Panc1 (cell line): ENCODE results near the gene NAT16. TPM values are rescaled to one million over a fixed set of nuclear protein-coding genes. Genes with fewer than 3 reads are reported as not detected.

Experiments used
- ATAC-seq: fragments of 200-7000 bp; cut with Tn5 transposase; 2 replicates; pipeline ENCODE4 v1.9.1; 2020; ENCODE audit warnings: mild to moderate bottlenecking, moderate library complexity
- BruUV-seq: library from RNA; stranded (reverse); fragments of 400-500 nt; replicated peaks from 2 replicates; lab custom pipeline; 2021; lab: Mats Ljungman, UMichigan
- CTCF ChIA-PET: fragments of 300-600 bp; sonication (Branson Sonifier 250); formaldehyde crosslinking; loops from one replicate; lab custom pipeline; 2022; ENCODE audit warnings: antibody characterized with exemption; lab: Charles Lee
- POLR2A ChIA-PET: fragments of 300-600 bp; sonication (Branson Sonifier 250); formaldehyde crosslinking; loops from one replicate; lab custom pipeline; 2022; ENCODE audit warnings: antibody characterized with exemption; lab: Charles Lee
- DNase-seq: peaks from one replicate; pipeline ENCODE4 v3.0.0-alpha.2; 2010; ENCODE audit warnings: low read depth, low spot score
- H3K27ac ChIP-seq: 2 replicates; pipeline ENCODE4 v1.5.1; 2011; ENCODE audit warnings: mild to moderate bottlenecking, low read length, inconsistent platforms
- H3K27me3 ChIP-seq: fragments of 200-500 bp; sonication (Bioruptor generic); 2 replicates; pipeline ENCODE4 v1.6.0; 2014; ENCODE audit warnings: low read length, inconsistent platforms; ENCODE audit not compliant: control insufficient read depth, insufficient read depth
- H3K36me3 ChIP-seq: fragments of 200-500 bp; sonication (Bioruptor generic); 2 replicates; pipeline ENCODE4 v1.5.1; 2014; ENCODE audit warnings: inconsistent platforms, mild to moderate bottlenecking, low read length, moderate library complexity; ENCODE audit not compliant: control insufficient read depth, insufficient read depth
- H3K4me1 ChIP-seq: 2 replicates; pipeline ENCODE4 v1.5.1; 2011; ENCODE audit warnings: inconsistent platforms, mild to moderate bottlenecking, low read length, moderate library complexity; ENCODE audit not compliant: control insufficient read depth, insufficient read depth
- H3K4me3 ChIP-seq, 2 experiments: 2 replicates each; pipeline ENCODE4 v1.5.1; 2011 to 2012; ENCODE audit warnings: low read depth in 2 of 2, low read length in 2 of 2, mild to moderate bottlenecking in 2 of 2, inconsistent platforms in 1 of 2, moderate library complexity in 1 of 2
- H3K9me3 ChIP-seq: fragments of 200-500 bp; sonication (Bioruptor generic); 2 replicates; pipeline ENCODE4 v1.5.1; 2014; ENCODE audit warnings: low read depth, mild to moderate bottlenecking, inconsistent platforms, low read length, moderate library complexity; ENCODE audit not compliant: control insufficient read depth, insufficient read depth
- CTCF ChIP-seq: fragments of 450-650 bp; IDR thresholded peaks from 2 replicates; pipeline ENCODE4 v1.5.1; 2017; ENCODE audit warnings: mild to moderate bottlenecking
- POLR2AphosphoS5 ChIP-seq: IDR thresholded peaks from 2 replicates; pipeline ENCODE4 v1.6.1; 2012; ENCODE audit warnings: mild to moderate bottlenecking, low read depth, low read length, moderate library complexity
- SIN3A ChIP-seq: IDR thresholded peaks from 2 replicates; pipeline ENCODE4 v1.6.1; 2012; ENCODE audit warnings: low read depth, mild to moderate bottlenecking, low read length, moderate library complexity, borderline replicate concordance; ENCODE audit not compliant: insufficient read depth
- TCF7L2 ChIP-seq: IDR thresholded peaks from 2 replicates; pipeline ENCODE4 v1.6.1; 2011; ENCODE audit warnings: mild to moderate bottlenecking, low read depth, low read length, inconsistent platforms
- in situ Hi-C: cut with HindIII; loops from 2 replicates; pipeline ENCODE4 v1.10.0; 2016; ENCODE audit warnings: low sequenced_read_pairs, low pct_unique_long_range_greater_than_20kb
- intact Hi-C: fragments of 100-400 bp; cut with micrococcal nuclease; formaldehyde crosslinking; loops from one replicate; pipeline ENCODE4 v1.10.0; 2022; ENCODE audit not compliant: unreplicated experiment
- total RNA-seq: library from RNA; stranded (reverse); gene quantifications from one replicate; pipeline ENCODE4 v1.2.1, GENCODE V29; 2021; ENCODE audit not compliant: unreplicated experiment
- TF ChIP-seq, protein P1 (sequence below), 2 experiments: IDR thresholded peaks; 2 replicates each; pipeline ENCODE4 v1.6.1; 2011 to 2012; ENCODE audit warnings: low read depth in 2 of 2, control low read depth in 1 of 2, low read length in 1 of 2, mild to moderate bottlenecking in 1 of 2, moderate library complexity in 1 of 2; ENCODE audit not compliant: insufficient read depth in 1 of 2

The NAT16 gene
- total RNA-seq, 1 experiment from 2014 or later, result 0.15 TPM

GRCh38 chr7:101201695-101202602 lies 21.9 kb upstream of the NAT16 start:
- DNase-seq (no peak), ATAC-seq (no peak; the same call in 1 of the 2 replicates)
- in situ Hi-C loops, result no loop called here

DNA sequence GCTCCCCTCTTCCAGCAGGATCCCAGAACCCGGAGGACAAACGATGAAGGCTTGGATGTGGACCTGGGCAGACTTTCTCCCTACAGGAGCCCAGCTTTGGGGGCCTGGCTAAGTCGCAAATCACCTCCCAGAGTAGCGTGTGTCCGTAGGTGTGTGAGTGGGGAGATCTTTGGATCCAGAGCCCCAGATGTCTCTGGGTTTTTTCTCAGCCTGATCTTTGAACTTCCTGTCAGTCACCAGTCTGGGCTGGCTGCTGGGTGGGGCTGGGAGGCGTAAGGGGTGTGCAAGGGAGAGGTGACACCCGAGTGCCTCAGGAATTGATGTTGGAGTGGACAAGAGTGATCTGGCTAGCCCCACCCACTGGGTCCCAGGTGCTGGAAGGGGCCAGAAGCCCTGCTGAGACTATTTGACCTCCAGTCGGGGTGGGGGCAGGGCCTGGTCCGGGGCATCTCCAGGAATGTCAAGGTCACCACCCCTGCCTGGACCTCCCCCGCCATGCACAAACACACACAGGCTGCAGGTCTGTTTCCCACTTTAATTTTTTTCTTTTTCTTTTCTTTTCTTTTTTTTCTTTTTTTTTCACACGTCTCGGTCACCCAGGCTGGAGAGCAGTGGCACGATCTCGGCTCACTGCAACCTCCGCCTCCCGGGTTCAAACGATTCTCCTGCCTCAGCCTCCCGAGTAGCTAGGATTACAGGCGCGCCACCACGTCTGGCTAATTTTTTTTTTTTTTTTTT lies 20.9 kb upstream of the NAT16 start, which contains the start of gene MOGAT3:
MOGAT3 (minus strand) TSS at position 175 of the 738 bp plus-strand sequence. CDS start 182 bp downstream, outside the sequence.
- intact Hi-C loops (no loop called here), in situ Hi-C loops (no loop called here)
- H3K9me3 ChIP-seq, result no peaks in the 10 kb centered on the region
- H3K4me3 ChIP-seq, result no peak within 1 kb of the TSS
- TF ChIP-seq CTCF, result no peak
- TF ChIP-seq, protein P1, sequence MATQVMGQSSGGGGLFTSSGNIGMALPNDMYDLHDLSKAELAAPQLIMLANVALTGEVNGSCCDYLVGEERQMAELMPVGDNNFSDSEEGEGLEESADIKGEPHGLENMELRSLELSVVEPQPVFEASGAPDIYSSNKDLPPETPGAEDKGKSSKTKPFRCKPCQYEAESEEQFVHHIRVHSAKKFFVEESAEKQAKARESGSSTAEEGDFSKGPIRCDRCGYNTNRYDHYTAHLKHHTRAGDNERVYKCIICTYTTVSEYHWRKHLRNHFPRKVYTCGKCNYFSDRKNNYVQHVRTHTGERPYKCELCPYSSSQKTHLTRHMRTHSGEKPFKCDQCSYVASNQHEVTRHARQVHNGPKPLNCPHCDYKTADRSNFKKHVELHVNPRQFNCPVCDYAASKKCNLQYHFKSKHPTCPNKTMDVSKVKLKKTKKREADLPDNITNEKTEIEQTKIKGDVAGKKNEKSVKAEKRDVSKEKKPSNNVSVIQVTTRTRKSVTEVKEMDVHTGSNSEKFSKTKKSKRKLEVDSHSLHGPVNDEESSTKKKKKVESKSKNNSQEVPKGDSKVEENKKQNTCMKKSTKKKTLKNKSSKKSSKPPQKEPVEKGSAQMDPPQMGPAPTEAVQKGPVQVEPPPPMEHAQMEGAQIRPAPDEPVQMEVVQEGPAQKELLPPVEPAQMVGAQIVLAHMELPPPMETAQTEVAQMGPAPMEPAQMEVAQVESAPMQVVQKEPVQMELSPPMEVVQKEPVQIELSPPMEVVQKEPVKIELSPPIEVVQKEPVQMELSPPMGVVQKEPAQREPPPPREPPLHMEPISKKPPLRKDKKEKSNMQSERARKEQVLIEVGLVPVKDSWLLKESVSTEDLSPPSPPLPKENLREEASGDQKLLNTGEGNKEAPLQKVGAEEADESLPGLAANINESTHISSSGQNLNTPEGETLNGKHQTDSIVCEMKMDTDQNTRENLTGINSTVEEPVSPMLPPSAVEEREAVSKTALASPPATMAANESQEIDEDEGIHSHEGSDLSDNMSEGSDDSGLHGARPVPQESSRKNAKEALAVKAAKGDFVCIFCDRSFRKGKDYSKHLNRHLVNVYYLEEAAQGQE (IDR thresholded peaks at IDR 0.05; ENCODE audit: insufficient read depth in 1 of 2, low read depth in 2 of 2, low read length in 1 of 2), result no peak
- no peak for TF ChIP-seq SIN3A
- TF ChIP-seq TCF7L2, result no peak
- no peak for TF ChIP-seq POLR2AphosphoS5
- no TSS peak for BruUV-seq
- ATAC-seq (peak; percentile 26; the same call in 1 of the 2 replicates), DNase-seq (no peak)
- ChIA-PET POLR2A (no interaction called here), CTCF (no interaction called here)
- H3K27me3 ChIP-seq, result no peaks in the 10 kb centered on the region
- peaks cover 5% of the 10 kb centered on the region; the same call in 1 of the 2 replicates for H3K4me1 ChIP-seq
- no peak within 1 kb of the TSS for H3K27ac ChIP-seq
- H3K36me3 ChIP-seq, result no peaks in the 10 kb centered on the region

More at GRCh38 chr7:101201695-101202602, 21.9 kb upstream of the NAT16 start:
- H3K36me3 ChIP-seq, result no peaks in the 10 kb centered on the region
- H3K4me1 ChIP-seq, result peaks cover 5% of the 10 kb centered on the region; the same call in 1 of the 2 replicates
- intact Hi-C loops, result no loop called here
- H3K27ac ChIP-seq, result no peak overlapping the region
- no peak overlapping the region for H3K4me3 ChIP-seq
- POLR2A ChIA-PET, result no interaction called here
- BruUV-seq, result no TSS peak
- TF ChIP-seq POLR2AphosphoS5 (no peak), CTCF (no peak), SIN3A (no peak), TCF7L2 (no peak)
- TF ChIP-seq, protein P1 (IDR thresholded peaks at IDR 0.05; ENCODE audit: insufficient read depth in 1 of 2, low read depth in 2 of 2, low read length in 1 of 2), result no peak
- CTCF ChIA-PET, result interaction anchor here (1.3 kb wide), 1 partner anchor 9 kb away, joined by 4 read pairs; no protein-coding TSS in a partner anchor
- no peaks in the 10 kb centered on the region for H3K9me3 ChIP-seq
- H3K27me3 ChIP-seq, result no peaks in the 10 kb centered on the region
